NCI-H187 treated with DMSO at 0.1 percent for 48 hours (cell line): ENCODE measurements around the gene TCF4.

ENCODE experiments used
- DNase-seq: peaks from one replicate; lab custom pipeline; 2025; lab: John Stamatoyannopoulos, UW

The TCF4 gene

GRCh38 chr18:55385770-55386169 is 202.2 kb downstream of the TCF4 start:
- no peak for DNase-seq

GRCh38 chr18:55384551-55385275 is 203.3 kb downstream of the TCF4 start:
- DNase-seq: no peak

GRCh38 chr18:55384115-55384514 is 203.9 kb downstream of the TCF4 start:
- no peak for DNase-seq

GRCh38 chr18:55382277-55382805 is 205.7 kb downstream of the TCF4 start:
- DNase-seq: no peak

- DNase-seq: no peak
Observed at GRCh38 chr18:55381277-55381676, 206.7 kb downstream of the TCF4 start.

- no peak for DNase-seq
Observed at GRCh38 chr18:55380589-55380988, 207.4 kb downstream of the TCF4 start.

- no peak for DNase-seq
Observed at GRCh38 chr18:55376387-55376786, 211.6 kb downstream of the TCF4 start.

GRCh38 chr18:55375930-55376329 is 212.1 kb downstream of the TCF4 start:
- DNase-seq: no peak

GRCh38 chr18:55374741-55375140 is 213.3 kb downstream of the TCF4 start:
- DNase-seq: no peak

GRCh38 chr18:55372209-55372608 is 215.8 kb downstream of the TCF4 start:
- no peak for DNase-seq

GRCh38 chr18:55370936-55371335 is 217.1 kb downstream of the TCF4 start:
- DNase-seq: no peak

- DNase-seq: no peak
Observed at GRCh38 chr18:55369346-55369745, 218.6 kb downstream of the TCF4 start.

GRCh38 chr18:55365342-55365741 is 222.7 kb downstream of the TCF4 start:
- DNase-seq: no peak

GRCh38 chr18:55362303-55362702 is 225.7 kb downstream of the TCF4 start:
- no peak for DNase-seq

- DNase-seq: no peak
Observed at GRCh38 chr18:55361492-55362250, 226.3 kb downstream of the TCF4 start.

GRCh38 chr18:55360061-55360460 is 227.9 kb downstream of the TCF4 start:
- no peak for DNase-seq

GRCh38 chr18:55356815-55357214 is 231.2 kb downstream of the TCF4 start:
- DNase-seq: no peak

- DNase-seq: no peak
Observed at GRCh38 chr18:55355223-55355622, 232.8 kb downstream of the TCF4 start.

GRCh38 chr18:55354795-55355194 is 233.2 kb downstream of the TCF4 start:
- no peak for DNase-seq

GRCh38 chr18:55353806-55354205 is 234.2 kb downstream of the TCF4 start:
- no peak for DNase-seq

GRCh38 chr18:55353391-55353790 is 234.6 kb downstream of the TCF4 start:
- DNase-seq: no peak

- no peak for DNase-seq
Observed at GRCh38 chr18:55351980-55352714, 235.8 kb downstream of the TCF4 start.

GRCh38 chr18:55351241-55351691 is 236.7 kb downstream of the TCF4 start:
- no peak for DNase-seq
